Thymus (tissue), 14 donors: ENCODE data around the gene KANSL2. TPM values are rescaled to one million over a fixed set of nuclear protein-coding genes. Genes with fewer than 3 reads are reported as not detected.
"Not testable (repeated sequence)": the region's sequence is repeated elsewhere in the genome, so short reads cannot be mapped to it uniquely, and the experiment has no call there.

Source experiments
- DNase-seq, 9 donors: peaks; one replicate each; pipeline ENCODE4 v3.0.0-alpha.2; 2013; ENCODE audit warnings: low spot score in 9 of 9, low read depth in 6 of 9, missing footprints in 1 of 9
- H3K27ac ChIP-seq, 2 donors: one replicate each; pipeline ENCODE4 v1.5.1; 2013; ENCODE audit warnings: control low read depth in 1 of 2, low read depth in 1 of 2, low read length in 1 of 2, mild to moderate bottlenecking in 1 of 2, moderate library complexity in 1 of 2
- H3K27me3 ChIP-seq, 2 donors: one replicate each; pipeline ENCODE4 v1.5.1; 2013; ENCODE audit warnings: low read length in 1 of 2; ENCODE audit not compliant: control insufficient read depth in 2 of 2, insufficient read depth in 1 of 2
- H3K36me3 ChIP-seq, 2 donors: one replicate each; pipeline ENCODE4 v1.5.1; 2013; ENCODE audit warnings: low read length in 1 of 2, mild to moderate bottlenecking in 1 of 2, moderate library complexity in 1 of 2; ENCODE audit not compliant: control insufficient read depth in 2 of 2, insufficient read depth in 2 of 2
- H3K4me1 ChIP-seq, 2 donors: one replicate each; pipeline ENCODE4 v1.5.1; 2013; ENCODE audit warnings: low read length in 2 of 2; ENCODE audit not compliant: control insufficient read depth in 2 of 2, insufficient read depth in 2 of 2
- H3K4me3 ChIP-seq, 2 donors: one replicate each; pipeline ENCODE4 v1.5.1; 2013; ENCODE audit warnings: low read length in 2 of 2, control low read depth in 1 of 2, mild to moderate bottlenecking in 1 of 2
- H3K9me3 ChIP-seq, 2 donors: one replicate each; pipeline ENCODE4 v1.5.1; 2013; ENCODE audit warnings: low read length in 1 of 2, mild to moderate bottlenecking in 1 of 2; ENCODE audit not compliant: control insufficient read depth in 2 of 2, insufficient read depth in 1 of 2
- WGBS: extraction: QIAGEN DNeasy Blood & Tissue Kit; methylation state at CpG from one replicate; pipeline ENCODE4 v1.1.7; 2013; 5-methylcytosine and 5-hydroxymethylcytosine counted together
- long read RNA-seq, 10 donors: transcript quantifications; one replicate each; lab custom pipeline, GENCODE V29; 2026
- polyA plus RNA-seq: library from polyadenylated mRNA; stranded (reverse); fragments of 200-250 nt; gene quantifications from one replicate; pipeline ENCODE4 v1.2.3, GENCODE V29; 2013
- total RNA-seq: library from RNA; stranded (reverse); fragments of 120-200 nt; gene quantifications from one replicate; pipeline ENCODE4 v1.2.4, GENCODE V29; 2013
- donor health status: healthy.

KANSL2 gene
- total RNA-seq, result 38.9 TPM
- 70.1 TPM for polyA plus RNA-seq
- long read RNA-seq, donor 1, result 0 reads
- long read RNA-seq, donor 2, result 0 reads
- long read RNA-seq, donor 3, partial matches to known transcripts, result 8 of 15 reads
- long read RNA-seq, donor 3, other reads (novel, unspliced or antisense), result 0 of 15 reads
- long read RNA-seq, donor 4, partial matches to known transcripts, result 0 of 2 reads
- long read RNA-seq, donor 4, other reads (novel, unspliced or antisense), result 0 of 2 reads
- long read RNA-seq, donor 5, transcript KANSL2-201 (10 exons, 2,155 nt), result major isoform, 6 of 8 reads
- long read RNA-seq, donor 5, partial matches to known transcripts, result 0 of 8 reads
- long read RNA-seq, donor 5, other reads (novel, unspliced or antisense), result 0 of 8 reads
- long read RNA-seq, donor 6, partial matches to known transcripts, result 0 of 2 reads
- long read RNA-seq, donor 6, other reads (novel, unspliced or antisense), result 0 of 2 reads
- long read RNA-seq, donor 7, transcript KANSL2-201 (10 exons, 2,155 nt), result major isoform, 11 of 13 reads
- long read RNA-seq, donor 7, partial matches to known transcripts, result 0 of 13 reads
- long read RNA-seq, donor 7, other reads (novel, unspliced or antisense), result 0 of 13 reads
- long read RNA-seq, donor 8, partial matches to known transcripts, result 0 of 3 reads
- long read RNA-seq, donor 8, other reads (novel, unspliced or antisense), result 0 of 3 reads
- long read RNA-seq, donor 9, partial matches to known transcripts, result 0 of 2 reads
- long read RNA-seq, donor 9, other reads (novel, unspliced or antisense), result 0 of 2 reads
- long read RNA-seq, donor 10, partial matches to known transcripts, result 0 of 3 reads
- long read RNA-seq, donor 10, other reads (novel, unspliced or antisense), result 0 of 3 reads

- DNase-seq, result peak; percentile 87 to 99 (median 96)
- peak within 1 kb of the TSS; percentile 93 to 95 for H3K4me3 ChIP-seq
- H3K4me1 ChIP-seq, result peaks cover 13 to 19% of the 10 kb centered on the region in 2 donors
- H3K27ac ChIP-seq, result peak within 1 kb of the TSS; percentile 98 to 99
- peaks cover 18 to 28% of the 10 kb centered on the region in 2 donors for H3K36me3 ChIP-seq
- under 1% methylated on average over 64 of the region's 64 CpGs for WGBS
- no peaks in the 10 kb centered on the region for H3K27me3 ChIP-seq
- no peaks in the 10 kb centered on the region for H3K9me3 ChIP-seq
These were observed at the start of gene KANSL2 for GRCh38 chr12:48681710-48682532. KANSL2 (minus strand) TSS chr12:48682238; CDS start chr12:48681632, 606 bp downstream.

DNA sequence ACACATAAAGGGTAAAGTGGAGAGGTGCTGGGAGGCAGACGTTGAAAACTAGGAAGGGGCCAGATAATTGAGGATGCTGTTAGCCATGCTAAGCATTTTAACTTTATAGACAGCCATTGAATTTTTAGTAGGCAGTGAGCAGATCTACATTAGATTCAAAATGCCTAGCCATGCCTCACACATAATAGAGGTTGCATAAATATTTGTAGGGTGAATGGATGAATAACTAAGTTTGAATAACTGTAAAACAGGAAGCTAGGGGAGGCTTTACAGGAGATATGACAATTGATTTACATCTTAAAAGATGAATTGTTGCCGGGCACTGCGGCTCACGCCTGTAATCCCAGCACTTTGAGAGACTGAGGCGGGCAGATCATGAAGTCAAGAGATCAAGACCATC, 46.8 kb upstream of the KANSL2 start:
- Histone ChIP-seq H3K4me1 (no peaks in the 10 kb centered on the region), H3K9me3 (no peaks in the 10 kb centered on the region), H3K36me3 (no peaks in the 10 kb centered on the region), H3K4me3 (no peak overlapping the region), H3K27me3 (no peaks in the 10 kb centered on the region), H3K27ac (no peak overlapping the region)
- DNase-seq, result no peak
- WGBS, result 82% methylated on average over 5 of the region's 5 CpGs

DNA sequence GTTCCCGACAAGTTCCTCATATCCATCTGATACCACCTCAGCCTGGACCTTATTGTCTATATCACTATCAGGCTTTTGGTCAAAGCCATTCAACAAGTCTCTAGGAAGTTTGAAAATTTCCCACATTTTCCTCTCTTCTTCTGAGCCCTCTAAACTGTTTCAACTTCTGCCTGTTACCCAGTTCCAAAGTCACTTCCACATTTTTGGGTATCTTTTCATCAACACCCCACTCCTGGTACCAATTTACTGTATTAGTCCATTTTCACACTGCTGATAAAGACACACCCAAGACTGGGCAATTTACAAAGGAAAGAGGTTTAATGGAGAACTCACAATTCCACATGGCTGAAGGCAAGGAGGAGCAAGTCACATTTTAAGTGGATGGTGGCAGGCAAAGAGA, 38.7 kb upstream of the KANSL2 start:
- not testable (repeated sequence) for H3K27ac ChIP-seq, H3K4me3 ChIP-seq, DNase-seq, H3K36me3 ChIP-seq, H3K4me1 ChIP-seq, H3K9me3 ChIP-seq, H3K27me3 ChIP-seq
- WGBS, result 99% methylated on average over 1 of the region's 1 CpG

DNA sequence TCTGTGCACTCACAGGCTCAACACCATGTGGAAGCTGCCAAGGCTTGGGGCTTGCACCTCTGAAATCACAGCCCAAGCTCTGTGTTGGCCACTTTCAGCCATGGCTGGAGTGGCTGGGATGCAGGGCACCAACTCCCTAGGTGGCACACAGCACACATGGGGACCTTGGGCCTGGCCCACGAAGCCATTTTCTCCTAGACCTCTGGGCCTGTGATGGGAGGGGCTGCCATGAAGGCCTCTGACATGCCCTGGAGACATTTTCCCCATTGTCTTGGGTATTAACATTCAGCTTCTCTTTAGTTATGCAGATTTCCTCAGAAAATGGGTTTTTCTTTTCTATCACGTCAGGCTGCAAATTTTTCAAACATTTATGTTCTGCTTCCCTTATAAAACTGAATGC, 38.1 kb upstream of the KANSL2 start:
- 91% methylated on average over 2 of the region's 2 CpGs for WGBS
- H3K9me3 ChIP-seq, H3K27ac ChIP-seq, H3K4me3 ChIP-seq, DNase-seq, H3K27me3 ChIP-seq, H3K4me1 ChIP-seq, H3K36me3 ChIP-seq: not testable (repeated sequence)

DNA sequence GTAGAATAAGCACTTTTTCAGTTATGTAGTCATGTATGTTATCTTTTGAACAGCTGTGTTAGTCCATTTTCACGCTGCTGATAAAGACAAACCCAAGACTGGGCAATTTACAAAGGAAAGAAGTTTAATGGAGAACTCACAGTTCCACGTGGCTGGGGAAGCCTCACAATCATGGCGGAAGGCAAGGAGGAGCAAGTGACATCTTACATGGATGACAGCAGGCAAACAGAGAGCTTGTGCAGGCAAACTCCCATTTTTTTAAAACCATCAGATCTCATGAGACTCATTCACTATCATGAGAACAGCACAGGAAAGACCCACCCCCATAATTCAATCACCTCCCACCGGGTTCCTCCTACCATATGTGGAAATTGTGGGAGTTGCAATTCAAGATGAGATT, 37.0 kb upstream of the KANSL2 start:
- not testable (repeated sequence) for H3K27me3 ChIP-seq, H3K36me3 ChIP-seq, H3K9me3 ChIP-seq, H3K27ac ChIP-seq, H3K4me3 ChIP-seq, DNase-seq
- peaks cover 11 to 14% of the 10 kb centered on the region in 2 donors for H3K4me1 ChIP-seq
- 96% methylated on average over 4 of the region's 4 CpGs for WGBS

DNA sequence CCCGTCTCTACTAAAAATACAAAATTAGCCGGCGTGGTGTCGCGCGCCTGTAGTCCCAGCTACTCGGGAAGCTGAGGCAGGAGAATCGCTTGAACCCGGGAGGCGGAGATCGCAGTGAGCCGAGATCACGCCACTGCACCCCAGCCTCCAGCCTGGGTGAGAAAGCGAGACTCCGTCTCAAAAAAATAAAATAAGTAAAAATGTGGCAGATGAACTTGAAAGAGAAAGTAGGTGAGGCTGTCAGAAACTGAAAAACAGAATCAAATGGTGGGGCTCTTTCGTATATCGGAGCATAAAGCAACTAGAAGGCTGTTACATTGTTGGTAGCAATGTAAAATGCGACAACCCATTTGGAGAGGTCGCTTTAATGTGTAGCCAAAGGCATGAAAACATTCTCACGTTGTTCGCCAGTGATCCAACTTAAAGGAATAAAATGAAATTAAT, 35.2 kb upstream of the KANSL2 start:
- Histone ChIP-seq H3K36me3 (peaks cover 8 to 23% of the 10 kb centered on the region in 2 donors), H3K4me1 (peaks cover 11 to 14% of the 10 kb centered on the region in 2 donors), H3K9me3 (peaks cover 0 to 9% of the 10 kb centered on the region in 2 donors), H3K27me3 (no peaks in the 10 kb centered on the region), H3K27ac (peak overlapping the region; percentile 78 to 96), H3K4me3 (peak overlapping the region; percentile 75 to 85)
- 14% methylated on average over 21 of the region's 21 CpGs for WGBS
- peak in 6 of 9 donors; percentile 2 to 46 (median 8) for DNase-seq

- Histone ChIP-seq H3K4me1 (peaks cover 11 to 14% of the 10 kb centered on the region in 2 donors), H3K36me3 (peaks cover 11 to 28% of the 10 kb centered on the region in 2 donors), H3K27ac (peak within 1 kb of the TSS; percentile 96 to 97), H3K9me3 (peaks cover 0 to 9% of the 10 kb centered on the region in 2 donors), H3K27me3 (no peaks in the 10 kb centered on the region), H3K4me3 (peak within 1 kb of the TSS; percentile 75 to 85)
- under 1% methylated on average over 61 of the region's 61 CpGs for WGBS
- DNase-seq, result peak; percentile 99 to 100 (median 99)
These were observed 34.6 kb upstream of the KANSL2 start, which contains the start of gene CCNT1 for GRCh38 chr12:48716493-48717251. CCNT1 (minus strand) TSS chr12:48716707; CDS start chr12:48716675, 32 bp downstream.

DNA sequence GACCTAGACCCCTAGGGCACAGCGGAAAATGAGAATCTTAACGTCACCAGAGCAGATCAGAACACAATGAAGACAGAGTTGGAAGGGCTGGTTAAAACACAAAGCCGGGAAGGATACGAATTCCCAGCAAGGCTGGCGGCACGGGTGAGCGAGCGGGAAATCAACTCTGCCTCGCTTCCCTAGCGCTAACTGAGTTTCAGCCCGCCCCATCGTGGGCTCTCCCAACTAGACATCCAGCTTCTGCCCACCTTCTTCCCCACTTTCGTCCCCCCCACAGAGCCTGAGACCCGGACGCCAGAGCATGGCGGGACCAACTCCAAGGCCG, 34.1 kb upstream of the KANSL2 start:
- Histone ChIP-seq H3K9me3 (peaks cover 0 to 9% of the 10 kb centered on the region in 2 donors), H3K27ac (peak overlapping the region; percentile 96 to 97), H3K4me1 (peaks cover 11 to 14% of the 10 kb centered on the region in 2 donors), H3K4me3 (peak overlapping the region; percentile 75 to 85), H3K27me3 (no peaks in the 10 kb centered on the region), H3K36me3 (peaks cover 11 to 28% of the 10 kb centered on the region in 2 donors)
- WGBS, result under 1% methylated on average over 17 of the region's 17 CpGs
- peak in 2 of 9 donors; percentile 4 to 7 for DNase-seq
